ENCODE results near the gene LCMT1.
A peak's percentile ranks its signal among the peaks of the same experiment; 100 is the strongest.
"Not testable (repeated sequence)": the region's sequence is repeated elsewhere in the genome, so short reads cannot be mapped to it uniquely, and the experiment has no call there.

The LCMT1 gene

DNA sequence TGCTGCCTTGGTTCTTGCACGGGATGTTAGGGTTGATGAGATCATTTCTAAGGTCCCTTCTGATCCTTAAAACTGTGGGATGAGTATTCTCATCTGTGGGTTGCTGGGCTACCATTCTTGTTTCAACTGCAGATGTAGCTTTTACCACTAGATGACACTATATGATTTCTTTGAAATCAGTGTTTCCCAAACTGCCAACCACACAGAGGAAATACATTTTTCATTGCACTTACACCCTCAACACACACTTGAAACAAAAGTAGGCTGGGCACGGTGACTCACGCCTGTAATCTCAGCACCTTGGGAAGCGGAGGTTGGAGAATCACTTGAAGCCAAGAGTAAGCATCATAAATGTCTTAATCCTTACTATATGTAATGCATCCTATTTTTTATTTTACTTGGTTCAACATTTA is 15.3 kb downstream of the LCMT1 start:
- TF ChIP-seq, protein P1, sequence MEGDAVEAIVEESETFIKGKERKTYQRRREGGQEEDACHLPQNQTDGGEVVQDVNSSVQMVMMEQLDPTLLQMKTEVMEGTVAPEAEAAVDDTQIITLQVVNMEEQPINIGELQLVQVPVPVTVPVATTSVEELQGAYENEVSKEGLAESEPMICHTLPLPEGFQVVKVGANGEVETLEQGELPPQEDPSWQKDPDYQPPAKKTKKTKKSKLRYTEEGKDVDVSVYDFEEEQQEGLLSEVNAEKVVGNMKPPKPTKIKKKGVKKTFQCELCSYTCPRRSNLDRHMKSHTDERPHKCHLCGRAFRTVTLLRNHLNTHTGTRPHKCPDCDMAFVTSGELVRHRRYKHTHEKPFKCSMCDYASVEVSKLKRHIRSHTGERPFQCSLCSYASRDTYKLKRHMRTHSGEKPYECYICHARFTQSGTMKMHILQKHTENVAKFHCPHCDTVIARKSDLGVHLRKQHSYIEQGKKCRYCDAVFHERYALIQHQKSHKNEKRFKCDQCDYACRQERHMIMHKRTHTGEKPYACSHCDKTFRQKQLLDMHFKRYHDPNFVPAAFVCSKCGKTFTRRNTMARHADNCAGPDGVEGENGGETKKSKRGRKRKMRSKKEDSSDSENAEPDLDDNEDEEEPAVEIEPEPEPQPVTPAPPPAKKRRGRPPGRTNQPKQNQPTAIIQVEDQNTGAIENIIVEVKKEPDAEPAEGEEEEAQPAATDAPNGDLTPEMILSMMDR (IDR thresholded peaks at IDR 0.05; ENCODE audit: insufficient read depth, missing control alignments) = peak; percentile 34
- no peak for FAIRE-seq
- no peak for DNase-seq (ENCODE audit: insufficient read length, low spot score)

DNA sequence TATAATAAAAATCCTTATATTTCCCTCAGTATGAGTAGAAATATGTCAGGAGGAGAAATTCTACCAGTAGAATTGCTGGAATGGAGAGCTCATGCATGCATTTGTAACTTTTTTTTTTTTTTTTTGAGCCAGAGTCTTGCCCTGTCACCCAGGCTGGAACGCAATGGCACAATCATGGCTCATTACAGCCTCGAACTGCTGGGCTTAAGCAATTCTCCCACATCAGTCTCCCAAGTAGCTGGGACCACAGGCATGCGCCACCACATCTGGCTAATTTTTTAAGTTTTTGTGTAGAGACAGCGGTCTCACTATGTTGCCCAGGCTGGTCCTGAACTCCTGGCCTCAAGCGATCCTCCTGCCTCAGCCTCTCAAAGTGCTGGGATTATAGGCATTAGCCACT is 21.2 kb downstream of the LCMT1 start:
- not testable (repeated sequence) for FAIRE-seq; DNase-seq (ENCODE audit: insufficient read length, low spot score)

DNA sequence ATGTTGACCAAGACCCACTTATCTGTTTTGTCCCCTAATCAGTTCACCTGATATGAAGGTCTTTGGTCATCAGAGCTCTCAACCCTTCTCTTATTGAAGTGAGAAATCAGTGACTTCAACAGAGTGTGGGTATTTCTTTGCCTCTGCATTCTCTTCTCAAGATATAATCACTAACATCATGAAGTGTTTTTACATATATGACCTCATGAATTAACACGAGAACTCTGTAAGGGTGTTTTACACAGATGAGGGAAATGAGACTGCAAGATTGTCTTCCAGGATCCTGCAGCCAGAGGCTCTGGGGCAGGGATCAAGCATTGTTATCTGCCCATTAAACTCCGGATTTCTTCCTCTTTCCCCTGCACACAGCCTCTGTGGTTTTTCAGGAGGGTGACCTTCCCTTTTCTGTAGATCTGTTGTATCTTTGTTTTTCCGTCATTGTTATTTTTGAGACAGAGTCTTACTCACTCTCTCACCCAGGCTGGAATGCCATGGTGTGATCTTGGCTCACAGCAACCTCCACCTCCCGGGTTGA is 22.7 kb downstream of the LCMT1 start:
- TF ChIP-seq, protein P1 (IDR thresholded peaks at IDR 0.05; ENCODE audit: insufficient read depth, missing control alignments) = no peak
- FAIRE-seq (no peak), DNase-seq (ENCODE audit: insufficient read length, low spot score) (no peak)

DNA sequence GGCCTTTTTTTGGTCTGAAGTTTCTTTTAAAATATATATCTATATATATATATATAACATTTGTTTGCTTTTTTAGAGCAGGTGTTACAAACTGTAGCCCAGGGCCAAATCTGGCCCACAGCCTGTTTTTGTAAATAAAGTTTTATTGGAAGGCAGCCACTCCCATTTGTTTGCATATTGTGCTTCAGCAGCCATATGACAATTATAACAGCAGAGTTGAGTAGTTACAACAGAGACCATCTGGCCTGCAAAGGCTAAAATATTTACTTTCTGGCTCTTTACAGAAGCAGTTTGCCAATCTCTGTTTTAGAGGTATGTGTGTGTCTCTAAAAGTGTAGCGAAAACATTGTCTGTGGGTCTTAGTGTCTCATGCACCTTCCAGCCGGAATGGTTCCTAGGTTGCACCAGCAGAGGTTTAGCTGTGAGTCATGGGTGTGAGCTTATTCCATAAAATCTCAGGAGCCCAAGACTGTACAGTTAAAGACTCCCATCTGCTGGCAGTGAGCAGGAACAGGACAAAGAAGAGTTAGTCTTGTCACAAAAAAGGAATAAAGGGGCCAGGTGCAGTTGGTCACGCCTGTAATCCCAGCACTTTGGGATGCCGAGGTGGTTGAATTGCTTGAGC is 23.8 kb downstream of the LCMT1 start:
- TF ChIP-seq, protein P1 (IDR thresholded peaks at IDR 0.05; ENCODE audit: insufficient read depth, missing control alignments) = peak; percentile 25
- DNase-seq (ENCODE audit: insufficient read length, low spot score) = no peak

DNA sequence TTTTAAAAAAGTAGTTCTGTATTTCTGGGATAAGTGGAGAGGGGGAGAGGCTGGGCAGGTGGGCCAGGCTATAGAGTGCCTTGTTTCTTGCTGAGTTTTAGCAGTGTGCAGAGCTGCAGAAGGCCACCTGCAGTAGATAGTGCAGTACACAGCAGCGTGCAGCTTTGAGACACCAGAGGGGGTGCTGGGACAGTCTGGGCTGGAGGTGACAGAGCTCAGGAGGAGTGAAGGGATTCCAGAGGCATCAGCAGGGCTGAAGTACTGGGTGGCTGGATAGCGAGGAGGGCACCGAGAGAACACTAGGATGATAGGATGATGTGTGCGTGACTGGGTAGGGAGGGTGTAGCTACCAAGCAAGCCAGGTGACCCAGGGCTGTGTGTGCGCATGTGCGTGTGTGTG is 26.6 kb downstream of the LCMT1 start:
- TF ChIP-seq, protein P1 (IDR thresholded peaks at IDR 0.05; ENCODE audit: insufficient read depth, missing control alignments) = no peak
- FAIRE-seq (no peak), DNase-seq (ENCODE audit: insufficient read length, low spot score) (no peak)

More for the DNA sequence above, 23.8 kb downstream of the LCMT1 start:
- FAIRE-seq = no peak

DNA sequence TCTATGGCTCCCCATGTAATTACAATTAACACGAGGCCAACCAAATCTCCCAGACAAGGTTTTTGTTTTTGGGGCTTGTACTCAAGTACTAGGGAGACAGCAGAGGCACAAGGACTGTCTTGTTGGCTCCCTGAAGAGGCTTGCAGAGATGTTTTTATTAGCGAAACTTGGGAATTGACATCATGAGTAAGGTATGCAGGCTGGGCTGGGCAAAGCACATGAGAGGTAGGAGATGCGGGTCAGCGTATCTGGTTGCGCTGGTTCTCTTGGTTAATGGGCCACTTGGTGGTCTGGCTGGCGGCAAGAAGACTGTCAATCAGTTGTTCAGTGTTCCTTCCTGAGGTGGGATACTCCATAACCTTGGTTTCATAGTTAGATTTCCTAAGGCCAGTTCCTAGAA is 28.9 kb downstream of the LCMT1 start:
- TF ChIP-seq, protein P1 (IDR thresholded peaks at IDR 0.05; ENCODE audit: insufficient read depth, missing control alignments) = no peak
- no peak for DNase-seq (ENCODE audit: insufficient read length, low spot score)
- no peak for FAIRE-seq

DNA sequence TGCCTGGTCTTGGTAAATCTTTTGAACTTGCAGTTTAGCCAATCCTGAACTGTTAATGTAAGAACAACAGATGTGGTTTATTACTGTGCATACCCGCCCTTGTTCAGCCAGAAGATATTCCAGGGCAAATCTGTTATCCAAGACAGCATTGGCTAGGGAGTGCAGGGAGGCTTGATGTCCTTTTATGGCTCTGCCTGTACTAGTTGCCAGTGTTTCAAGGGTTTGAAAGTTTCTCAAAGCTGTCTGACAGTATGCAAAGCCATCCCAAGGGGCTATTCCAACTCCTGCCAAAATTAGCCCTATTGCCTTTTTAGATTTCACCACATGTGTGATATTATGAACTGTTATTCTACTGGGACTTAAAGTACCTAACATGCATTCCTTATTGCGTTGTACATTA is 30.1 kb downstream of the LCMT1 start:
- TF ChIP-seq, protein P1 (IDR thresholded peaks at IDR 0.05; ENCODE audit: insufficient read depth, missing control alignments) = no peak
- DNase-seq (ENCODE audit: insufficient read length, low spot score) (no peak), FAIRE-seq (no peak)
